Osteocyte (in vitro differentiated cells): ENCODE results near the gene NXPH1. TPM values are rescaled to one million over a fixed set of nuclear protein-coding genes. Genes with fewer than 3 reads are reported as not detected.

Experiments used
- DNase-seq: peaks from one replicate; pipeline ENCODE4 v3.0.0; 2021; ENCODE audit warnings: mixed read lengths; ENCODE audit not compliant: unreplicated experiment; ENCODE audit errors: extremely low spot score
- H3K27ac Mint-ChIP-seq: one replicate; pipeline ENCODE4 v1.8.0; 2021; ENCODE audit warnings: mild to moderate bottlenecking, mixed read lengths; ENCODE audit not compliant: unreplicated experiment
- H3K27me3 Mint-ChIP-seq: one replicate; pipeline ENCODE4 v1.8.0; 2021; ENCODE audit warnings: mixed read lengths; ENCODE audit not compliant: unreplicated experiment
- H3K36me3 Mint-ChIP-seq: one replicate; pipeline ENCODE4 v1.8.0; 2021; ENCODE audit warnings: mixed read lengths; ENCODE audit not compliant: unreplicated experiment
- H3K4me1 Mint-ChIP-seq: one replicate; pipeline ENCODE4 v1.8.0; 2021; ENCODE audit warnings: mixed read lengths; ENCODE audit not compliant: unreplicated experiment
- H3K4me3 Mint-ChIP-seq: one replicate; pipeline ENCODE4 v1.8.0; 2021; ENCODE audit warnings: mild to moderate bottlenecking, moderate library complexity, mixed read lengths; ENCODE audit not compliant: unreplicated experiment
- H3K9me3 Mint-ChIP-seq: one replicate; pipeline ENCODE4 v1.8.0; 2021; ENCODE audit warnings: mixed read lengths; ENCODE audit not compliant: unreplicated experiment
- total RNA-seq: library from RNA; stranded (reverse); gene quantifications from 2 replicates; pipeline ENCODE4 v1.2.1, GENCODE V29; 2021
- TF ChIP-seq, protein P1 (sequence below): fragments of 200-600 bp; sonication (generic); IDR thresholded peaks from 2 replicates; pipeline ENCODE4 v1.5.0; 2021; ENCODE audit warnings: antibody characterized with exemption, mild to moderate bottlenecking, moderate library complexity

Gene NXPH1
- total RNA-seq, 1 donor from 2014 or later = not detected

DNA sequence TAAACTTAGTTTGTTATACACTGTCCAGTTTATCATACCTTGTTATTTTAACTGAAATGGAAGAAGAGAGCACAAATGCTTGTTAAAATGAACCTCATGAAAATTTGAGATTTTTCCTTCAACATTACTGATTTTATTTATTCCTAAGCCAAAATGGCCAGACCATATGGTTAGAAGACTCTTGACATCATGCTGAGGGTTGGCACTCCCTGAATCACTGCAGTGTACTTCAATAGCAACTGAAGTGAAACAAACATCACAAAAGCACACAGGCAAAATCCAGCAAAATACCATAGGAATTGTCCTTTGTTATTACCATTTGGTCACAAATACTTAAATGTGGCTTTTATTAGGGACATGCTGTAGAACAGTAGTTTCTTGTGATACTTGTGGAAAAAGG, 347.8 kb downstream of the NXPH1 start:
- H3K27ac Mint-ChIP-seq = no peak overlapping the region
- TF ChIP-seq, protein P1, sequence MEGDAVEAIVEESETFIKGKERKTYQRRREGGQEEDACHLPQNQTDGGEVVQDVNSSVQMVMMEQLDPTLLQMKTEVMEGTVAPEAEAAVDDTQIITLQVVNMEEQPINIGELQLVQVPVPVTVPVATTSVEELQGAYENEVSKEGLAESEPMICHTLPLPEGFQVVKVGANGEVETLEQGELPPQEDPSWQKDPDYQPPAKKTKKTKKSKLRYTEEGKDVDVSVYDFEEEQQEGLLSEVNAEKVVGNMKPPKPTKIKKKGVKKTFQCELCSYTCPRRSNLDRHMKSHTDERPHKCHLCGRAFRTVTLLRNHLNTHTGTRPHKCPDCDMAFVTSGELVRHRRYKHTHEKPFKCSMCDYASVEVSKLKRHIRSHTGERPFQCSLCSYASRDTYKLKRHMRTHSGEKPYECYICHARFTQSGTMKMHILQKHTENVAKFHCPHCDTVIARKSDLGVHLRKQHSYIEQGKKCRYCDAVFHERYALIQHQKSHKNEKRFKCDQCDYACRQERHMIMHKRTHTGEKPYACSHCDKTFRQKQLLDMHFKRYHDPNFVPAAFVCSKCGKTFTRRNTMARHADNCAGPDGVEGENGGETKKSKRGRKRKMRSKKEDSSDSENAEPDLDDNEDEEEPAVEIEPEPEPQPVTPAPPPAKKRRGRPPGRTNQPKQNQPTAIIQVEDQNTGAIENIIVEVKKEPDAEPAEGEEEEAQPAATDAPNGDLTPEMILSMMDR = no peak
- DNase-seq = no peak
- H3K36me3 Mint-ChIP-seq = no peaks in the 10 kb centered on the region
- no peaks in the 10 kb centered on the region for H3K27me3 Mint-ChIP-seq
- no peaks in the 10 kb centered on the region for H3K9me3 Mint-ChIP-seq
- H3K4me3 Mint-ChIP-seq = no peak overlapping the region
- no peaks in the 10 kb centered on the region for H3K4me1 Mint-ChIP-seq

DNA sequence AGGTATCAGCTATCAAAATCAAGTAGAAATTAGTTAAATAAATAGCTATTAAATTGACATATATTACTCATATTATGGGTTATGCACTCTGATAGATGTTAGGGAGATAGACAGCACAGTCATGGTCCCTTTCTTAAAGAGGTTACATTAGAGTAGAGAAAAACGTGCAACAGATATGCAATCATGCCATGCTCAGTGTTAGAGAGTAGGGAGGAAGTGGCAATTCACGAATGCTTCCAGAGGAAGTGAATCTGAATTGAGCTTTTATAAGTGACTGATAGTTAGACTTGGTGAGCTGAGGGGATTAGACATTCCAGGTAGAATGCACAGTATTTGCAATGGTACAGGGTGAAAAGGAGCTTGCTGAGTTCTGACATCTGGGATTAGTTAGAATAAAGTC, 349.8 kb downstream of the NXPH1 start:
- H3K4me3 Mint-ChIP-seq = no peak overlapping the region
- TF ChIP-seq, protein P1 = no peak
- no peaks in the 10 kb centered on the region for H3K36me3 Mint-ChIP-seq
- H3K27me3 Mint-ChIP-seq = peaks cover 2% of the 10 kb centered on the region
- DNase-seq = no peak
- no peak overlapping the region for H3K27ac Mint-ChIP-seq
- H3K4me1 Mint-ChIP-seq = no peaks in the 10 kb centered on the region
- H3K9me3 Mint-ChIP-seq = no peaks in the 10 kb centered on the region

DNA sequence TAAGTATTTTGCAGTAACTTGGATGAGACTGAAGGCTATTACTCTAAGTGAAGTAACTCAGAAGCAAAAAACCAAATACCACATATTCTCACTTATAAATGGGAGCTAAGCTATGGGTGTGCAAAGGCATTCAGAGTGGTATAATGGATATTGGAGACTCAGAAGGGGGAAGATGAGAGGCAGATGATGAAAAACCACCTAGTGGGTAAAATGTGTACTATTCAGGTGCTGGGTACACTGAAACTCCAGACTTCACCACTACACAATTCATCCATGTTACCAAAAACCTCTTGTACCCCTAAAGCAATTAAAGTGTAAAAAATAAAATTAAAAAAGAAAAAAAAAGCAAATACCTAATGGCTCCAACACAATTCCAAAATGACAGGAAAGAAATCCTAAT, 351.7 kb downstream of the NXPH1 start:
- peaks cover 2% of the 10 kb centered on the region for H3K27me3 Mint-ChIP-seq
- TF ChIP-seq, protein P1 = no peak
- no peaks in the 10 kb centered on the region for H3K36me3 Mint-ChIP-seq
- no peaks in the 10 kb centered on the region for H3K4me1 Mint-ChIP-seq
- H3K27ac Mint-ChIP-seq = no peak overlapping the region
- no peak overlapping the region for H3K4me3 Mint-ChIP-seq
- no peak for DNase-seq
- no peaks in the 10 kb centered on the region for H3K9me3 Mint-ChIP-seq

DNA sequence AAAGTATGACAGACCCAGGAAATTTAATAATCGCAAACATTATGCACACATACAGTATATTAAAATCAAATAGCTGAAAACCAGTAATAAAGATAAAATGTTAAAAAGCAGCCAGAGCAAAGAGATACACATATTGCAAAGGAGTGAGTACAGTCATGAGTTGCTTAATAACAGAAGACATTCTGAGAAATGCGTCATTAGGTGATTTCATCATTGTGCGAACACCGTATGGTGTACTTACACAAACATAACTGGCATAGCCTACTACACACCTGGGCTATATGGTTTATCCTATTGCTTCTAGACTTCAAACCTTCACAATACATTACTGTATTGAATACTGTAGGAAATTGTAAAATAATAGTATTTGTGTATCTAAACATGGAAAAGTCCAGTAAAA, 367.6 kb downstream of the NXPH1 start:
- TF ChIP-seq, protein P1 = no peak
- H3K4me1 Mint-ChIP-seq = no peaks in the 10 kb centered on the region
- DNase-seq = no peak
- H3K27me3 Mint-ChIP-seq = no peaks in the 10 kb centered on the region
- H3K27ac Mint-ChIP-seq = no peak overlapping the region
- H3K4me3 Mint-ChIP-seq = no peak overlapping the region
- no peaks in the 10 kb centered on the region for H3K9me3 Mint-ChIP-seq
- no peaks in the 10 kb centered on the region for H3K36me3 Mint-ChIP-seq

Other genes starting within 250 kb of the NXPH1 start
- gene ICA1, start 171.4 kb upstream of the NXPH1 start, total RNA-seq = 1.7 and 2.2 TPM in 2 replicates